ENCODE data around the gene PCNX4.

PCNX4 gene

GRCh38 chr14:60125918-60126317, 34.2 kb downstream of the PCNX4 start:
- Histone ChIP-seq H3F3A (ENCODE audit: insufficient read depth, low read length) (no peaks in the 10 kb centered on the region), H3K27me3 (ENCODE audit: insufficient read depth, low read length) (no peaks in the 10 kb centered on the region)

GRCh38 chr14:60133487-60133886, 41.8 kb downstream of the PCNX4 start:
- H3K4me2 ChIP-seq (ENCODE audit: low read length), result no peak overlapping the region
- H3K27ac ChIP-seq (ENCODE audit: low read depth, low read length, poor library complexity, severe bottlenecking), result no peak overlapping the region
- H3K4me3 ChIP-seq (ENCODE audit: low read depth, low read length, poor library complexity, severe bottlenecking), result no peak overlapping the region
- H4K20me1 ChIP-seq (ENCODE audit: insufficient read depth, low read length), result no peaks in the 10 kb centered on the region
- no peaks in the 10 kb centered on the region for H3K9me2 ChIP-seq (ENCODE audit: low read depth, low read length)
- H3K27me3 ChIP-seq (ENCODE audit: insufficient read depth, low read length), result no peaks in the 10 kb centered on the region
- no peak overlapping the region for H3K9ac ChIP-seq (ENCODE audit: low read length)
- no peaks in the 10 kb centered on the region for H3F3A ChIP-seq (ENCODE audit: insufficient read depth, low read length)
- no peaks in the 10 kb centered on the region for H3K9me3 ChIP-seq (ENCODE audit: low read length)
- no peaks in the 10 kb centered on the region for H3K79me2 ChIP-seq (ENCODE audit: insufficient read depth, low read length)
- H2AFZ ChIP-seq (ENCODE audit: low read length), result no peak overlapping the region
- peaks cover 11% of the 10 kb centered on the region for H3K36me3 ChIP-seq (ENCODE audit: insufficient read depth, low read length)
- TF ChIP-seq EZH2 (IDR thresholded peaks at IDR 0.05; ENCODE audit: borderline replicate concordance, low read length), result no peak
- TF ChIP-seq CTCF (IDR thresholded peaks at IDR 0.05; ENCODE audit: low read length), result no peak
- H3K4me1 ChIP-seq (ENCODE audit: insufficient read depth, low read length, severe bottlenecking), result no peaks in the 10 kb centered on the region

More at GRCh38 chr14:60125918-60126317, 34.2 kb downstream of the PCNX4 start:
- no peaks in the 10 kb centered on the region for H3K9me2 ChIP-seq (ENCODE audit: low read depth, low read length)
- H3K4me1 ChIP-seq (ENCODE audit: insufficient read depth, low read length, severe bottlenecking), result no peaks in the 10 kb centered on the region
- no peak overlapping the region for H3K9ac ChIP-seq (ENCODE audit: low read length)
- H3K27ac ChIP-seq (ENCODE audit: low read depth, low read length, poor library complexity, severe bottlenecking), result no peak overlapping the region
- no peaks in the 10 kb centered on the region for H4K20me1 ChIP-seq (ENCODE audit: insufficient read depth, low read length)
- peaks cover 74% of the 10 kb centered on the region for H3K36me3 ChIP-seq (ENCODE audit: insufficient read depth, low read length)
- H2AFZ ChIP-seq (ENCODE audit: low read length), result no peak overlapping the region
- peaks cover 2% of the 10 kb centered on the region; the same call in 1 of the 2 replicates for H3K9me3 ChIP-seq (ENCODE audit: low read length)
- H3K4me3 ChIP-seq (ENCODE audit: low read depth, low read length, poor library complexity, severe bottlenecking), result no peak overlapping the region
- H3K79me2 ChIP-seq (ENCODE audit: insufficient read depth, low read length), result no peaks in the 10 kb centered on the region
- TF ChIP-seq EZH2 (IDR thresholded peaks at IDR 0.05; ENCODE audit: borderline replicate concordance, low read length), result no peak
- TF ChIP-seq CTCF (IDR thresholded peaks at IDR 0.05; ENCODE audit: low read length), result no peak
- no peak overlapping the region for H3K4me2 ChIP-seq (ENCODE audit: low read length)

GRCh38 chr14:60134702-60135101, 43.0 kb downstream of the PCNX4 start:
- TF ChIP-seq CTCF (IDR thresholded peaks at IDR 0.05; ENCODE audit: low read length) (no peak), EZH2 (IDR thresholded peaks at IDR 0.05; ENCODE audit: borderline replicate concordance, low read length) (no peak)
- Histone ChIP-seq H3K4me1 (ENCODE audit: insufficient read depth, low read length, severe bottlenecking) (no peaks in the 10 kb centered on the region), H3K9ac (ENCODE audit: low read length) (no peak overlapping the region)

More at GRCh38 chr14:60134702-60135101, 43.0 kb downstream of the PCNX4 start:
- Histone ChIP-seq H2AFZ (ENCODE audit: low read length) (no peak overlapping the region), H3K27me3 (ENCODE audit: insufficient read depth, low read length) (no peaks in the 10 kb centered on the region), H4K20me1 (ENCODE audit: insufficient read depth, low read length) (no peaks in the 10 kb centered on the region), H3K4me3 (ENCODE audit: low read depth, low read length, poor library complexity, severe bottlenecking) (no peak overlapping the region), H3K27ac (ENCODE audit: low read depth, low read length, poor library complexity, severe bottlenecking) (no peak overlapping the region), H3K9me3 (ENCODE audit: low read length) (no peaks in the 10 kb centered on the region), H3K4me2 (ENCODE audit: low read length) (no peak overlapping the region), H3K36me3 (ENCODE audit: insufficient read depth, low read length) (peaks cover 10% of the 10 kb centered on the region; the same call in 1 of the 2 replicates), H3K79me2 (ENCODE audit: insufficient read depth, low read length) (no peaks in the 10 kb centered on the region), H3K9me2 (ENCODE audit: low read depth, low read length) (no peaks in the 10 kb centered on the region), H3F3A (ENCODE audit: insufficient read depth, low read length) (no peaks in the 10 kb centered on the region)

Data from OCI-LY1 (cell line).